H1 (cell line): ENCODE data around the gene NECTIN3. TPM values are rescaled to one million over a fixed set of nuclear protein-coding genes. Genes with fewer than 3 reads are reported as not detected.

Experiments used
- CTCF ChIA-PET: fragments of 300-600 bp; sonication (Branson Sonifier 250); formaldehyde crosslinking; loops from one replicate; lab custom pipeline; 2021; ENCODE audit not compliant: partially characterized antibody; lab: Charles Lee
- POLR2A ChIA-PET: fragments of 300-600 bp; sonication (Branson Sonifier 250); formaldehyde crosslinking; loops from one replicate; lab custom pipeline; 2021; ENCODE audit warnings: inconsistent platforms; ENCODE audit not compliant: partially characterized antibody; lab: Charles Lee
- DNase-seq, 2 experiments: peaks; one replicate each; pipeline versions ENCODE4 v3.0.0 to v3.0.0-alpha.2; 2010 to 2022; ENCODE audit warnings: low spot score in 2 of 2, low read depth in 1 of 2, mixed read lengths in 1 of 2
- FAIRE-seq: peaks from 2 replicates; lab custom pipeline; 2011; peaks lifted over from hg19 to GRCh38; lab: Jason Lieb, UNC
- H2AFZ ChIP-seq: 2 replicates; pipeline ENCODE4 v1.8.1; 2012; ENCODE audit warnings: low read length, inconsistent platforms
- H2AK5ac ChIP-seq: 2 replicates; pipeline ENCODE4 v1.6.1; 2013; ENCODE audit warnings: low read depth, low read length
- H2BK120ac ChIP-seq: replicated peaks from 2 replicates; pipeline ENCODE3; 2013; ENCODE audit warnings: low read depth, low read length, inconsistent platforms
- H2BK12ac ChIP-seq: 2 replicates; pipeline ENCODE4 v1.6.1; 2013; ENCODE audit warnings: low read depth, low read length
- H2BK15ac ChIP-seq: 2 replicates; pipeline ENCODE4 v1.6.1; 2013; ENCODE audit warnings: low read length
- H2BK20ac ChIP-seq: 2 replicates; pipeline ENCODE4 v1.6.1; 2013; ENCODE audit warnings: low read length
- H2BK5ac ChIP-seq: 2 replicates; pipeline ENCODE4 v1.6.1; 2013; ENCODE audit warnings: low read depth, low read length
- H3K14ac ChIP-seq: 2 replicates; pipeline ENCODE4 v1.6.1; 2013; ENCODE audit warnings: inconsistent platforms; ENCODE audit not compliant: insufficient read length
- H3K18ac ChIP-seq: 2 replicates; pipeline ENCODE4 v1.6.1; 2013; ENCODE audit warnings: low read length; ENCODE audit errors: extremely low read depth
- H3K23ac ChIP-seq: 2 replicates; pipeline ENCODE4 v1.6.1; 2013; ENCODE audit warnings: inconsistent platforms; ENCODE audit not compliant: insufficient read length
- H3K23me2 ChIP-seq: 2 replicates; pipeline ENCODE4 v1.6.1; 2013; ENCODE audit warnings: low read depth, low read length
- H3K27ac ChIP-seq: 2 replicates; pipeline ENCODE4 v1.6.1; 2011; ENCODE audit warnings: low read depth, low read length, inconsistent platforms
- H3K27me3 ChIP-seq, 4 experiments: replicated peaks in 1 of 4; 1 replicate in 1 of 4; 2 replicates in 3 of 4; pipeline versions ENCODE4 v1.6.1 to v1.8.1; 2011 to 2013; ENCODE audit warnings: low read length in 3 of 4, mild to moderate bottlenecking in 3 of 4, inconsistent platforms in 2 of 4, mixed read lengths in 2 of 4, moderate library complexity in 1 of 4; ENCODE audit not compliant: control insufficient read depth in 3 of 4, insufficient read depth in 3 of 4; ENCODE audit errors: extremely low read depth in 1 of 4
- H3K36me3 ChIP-seq, 4 experiments: 2 replicates each; pipeline versions ENCODE4 v1.6.1 to v1.8.1; 2011 to 2013; ENCODE audit warnings: mild to moderate bottlenecking in 4 of 4, low read length in 3 of 4, moderate library complexity in 2 of 4, control low read depth in 1 of 4, inconsistent platforms in 1 of 4; ENCODE audit not compliant: insufficient read depth in 4 of 4, control insufficient read depth in 2 of 4
- H3K4ac ChIP-seq: replicated peaks from 2 replicates; pipeline ENCODE3; 2013; ENCODE audit warnings: low read length, low read depth, mixed read lengths, inconsistent platforms; ENCODE audit not compliant: insufficient read length
- H3K4me1 ChIP-seq, 4 experiments: replicated peaks in 1 of 4; 1 replicate in 1 of 4; 2 replicates in 3 of 4; pipeline versions ENCODE4 v1.6.1 to v1.8.1; 2011 to 2013; ENCODE audit warnings: low read length in 3 of 4, inconsistent platforms in 2 of 4, mixed read lengths in 1 of 4; ENCODE audit not compliant: insufficient read depth in 4 of 4, control insufficient read depth in 3 of 4
- H3K4me2 ChIP-seq, 2 experiments: 2 replicates each; pipeline versions ENCODE4 v1.6.1 to v1.8.1; 2011 to 2013; ENCODE audit warnings: low read depth in 2 of 2, low read length in 2 of 2, control low read depth in 1 of 2, inconsistent platforms in 1 of 2, mild to moderate bottlenecking in 1 of 2; ENCODE audit not compliant: insufficient read depth in 1 of 2
- H3K4me3 ChIP-seq, 4 experiments: fragments of 200-600, 300-600 bp in 1 of 4; sonication (generic), shearing (Covaris generic), sonication (Bioruptor Twin) in 1 of 4; 2 replicates each; pipeline versions ENCODE4 v1.5.1 to v1.8.1; 2011 to 2016; ENCODE audit warnings: low read length in 4 of 4, low read depth in 3 of 4, control low read depth in 2 of 4, inconsistent platforms in 2 of 4, mild to moderate bottlenecking in 2 of 4, mixed read lengths in 1 of 4, moderate library complexity in 1 of 4; ENCODE audit not compliant: insufficient read depth in 2 of 4; ENCODE audit errors: extremely low read depth in 1 of 4
- H3K56ac ChIP-seq: replicated peaks from 2 replicates; pipeline ENCODE3; 2013; ENCODE audit warnings: low read depth, mild to moderate bottlenecking, mixed read lengths, low read length, inconsistent platforms; ENCODE audit not compliant: insufficient read length
- H3K79me1 ChIP-seq: 2 replicates; pipeline ENCODE4 v1.6.1; 2013; ENCODE audit warnings: low read depth, low read length, control low read depth
- H3K79me2 ChIP-seq, 2 experiments: 2 replicates each; pipeline versions ENCODE4 v1.6.1 to v1.8.1; 2012 to 2013; ENCODE audit warnings: low read length in 2 of 2, mild to moderate bottlenecking in 2 of 2, inconsistent platforms in 1 of 2; ENCODE audit not compliant: insufficient read depth in 2 of 2, control insufficient read depth in 1 of 2
- H3K9ac ChIP-seq, 4 experiments: replicated peaks in 1 of 4; 1 replicate in 1 of 4; 2 replicates in 3 of 4; pipeline versions ENCODE4 v1.6.1 to v1.8.1; 2011 to 2013; ENCODE audit warnings: low read depth in 3 of 4, low read length in 3 of 4, control low read depth in 2 of 4, mild to moderate bottlenecking in 2 of 4, moderate library complexity in 2 of 4, inconsistent platforms in 1 of 4; ENCODE audit errors: extremely low read depth in 1 of 4
- H3K9me3 ChIP-seq, 2 experiments: 2 replicates each; pipeline versions ENCODE4 v1.6.1 to v1.8.1; 2012 to 2013; ENCODE audit warnings: mild to moderate bottlenecking in 2 of 2, moderate library complexity in 2 of 2, control low read depth in 1 of 2, inconsistent platforms in 1 of 2, low read depth in 1 of 2, low read length in 1 of 2, mixed read lengths in 1 of 2; ENCODE audit not compliant: insufficient read depth in 2 of 2
- H4K20me1 ChIP-seq, 2 experiments: replicated peaks in 1 of 2; 2 replicates each; pipeline versions ENCODE3 to v1.8.1; 2011 to 2013; ENCODE audit warnings: inconsistent platforms in 2 of 2, low read length in 2 of 2, mild to moderate bottlenecking in 1 of 2; ENCODE audit not compliant: insufficient read depth in 2 of 2, control insufficient read depth in 1 of 2
- H4K5ac ChIP-seq: 2 replicates; pipeline ENCODE4 v1.6.1; 2013; ENCODE audit warnings: low read length, low read depth, mixed read lengths, inconsistent platforms; ENCODE audit not compliant: insufficient read length
- H4K8ac ChIP-seq: 2 replicates; pipeline ENCODE4 v1.8.0; 2013; ENCODE audit warnings: mild to moderate bottlenecking, moderate library complexity, low read length, inconsistent platforms; ENCODE audit not compliant: insufficient read depth; ENCODE audit errors: extremely low read depth
- H4K91ac ChIP-seq: replicated peaks from 2 replicates; pipeline ENCODE3; 2013; ENCODE audit warnings: low read length, mixed read lengths, inconsistent platforms; ENCODE audit not compliant: insufficient read length
- CREB1 ChIP-seq: IDR thresholded peaks from 2 replicates; pipeline ENCODE4 v1.6.1; 2012; ENCODE audit warnings: inconsistent platforms
- EP300 ChIP-seq, 2 experiments: IDR thresholded peaks; 1 replicate in 1 of 2; 2 replicates in 1 of 2; pipeline ENCODE4 v1.6.1; 2011 to 2012; ENCODE audit warnings: low read depth in 2 of 2, low read length in 2 of 2, mild to moderate bottlenecking in 2 of 2, borderline replicate concordance in 1 of 2, inconsistent platforms in 1 of 2, moderate library complexity in 1 of 2
- FOSL1 ChIP-seq: IDR thresholded peaks from 2 replicates; pipeline ENCODE4 v1.6.1; 2011; ENCODE audit warnings: mild to moderate bottlenecking, low read depth, low read length, moderate library complexity; ENCODE audit not compliant: insufficient read depth
- HDAC2 ChIP-seq, 2 experiments: fragments of 300-600 bp in 1 of 2; sonication (generic) in 1 of 2; IDR thresholded peaks; 2 replicates each; pipeline ENCODE4 v1.6.1; 2011 to 2012; ENCODE audit warnings: low read depth in 2 of 2, low read length in 2 of 2, mild to moderate bottlenecking in 2 of 2, moderate library complexity in 2 of 2, borderline replicate concordance in 1 of 2, inconsistent platforms in 1 of 2
- HDAC6 ChIP-seq: IDR thresholded peaks from one replicate; pipeline ENCODE4 v1.7.1; 2012; ENCODE audit warnings: low read depth, mild to moderate bottlenecking, inconsistent platforms, low read length, moderate library complexity
- JUN ChIP-seq: IDR thresholded peaks from 2 replicates; pipeline ENCODE4 v1.6.1; 2011; ENCODE audit warnings: low read depth, mild to moderate bottlenecking, improper control_type of control experiment, low read length
- JUND ChIP-seq: IDR thresholded peaks from 2 replicates; pipeline ENCODE4 v1.6.1; 2011; ENCODE audit warnings: mild to moderate bottlenecking, improper control_type of control experiment, low read length
- KDM5A ChIP-seq: fragments of 200-600 bp; IDR thresholded peaks from 2 replicates; pipeline ENCODE4 v1.7.1; 2012; ENCODE audit warnings: mild to moderate bottlenecking, low read length, inconsistent platforms, mixed read lengths
- NRF1 ChIP-seq: IDR thresholded peaks from 2 replicates; pipeline ENCODE4 v1.6.1; 2011; ENCODE audit warnings: mild to moderate bottlenecking, low read depth, low read length, improper control_type of control experiment
- RNF2 ChIP-seq: fragments of 200-900, 300-1000 bp; sonication (generic); IDR thresholded peaks from 2 replicates; pipeline ENCODE4 v1.7.1; 2016; ENCODE audit warnings: borderline replicate concordance, low read depth, mild to moderate bottlenecking, antibody characterized with exemption, low read length; ENCODE audit not compliant: poor library complexity, severe bottlenecking; ENCODE audit errors: missing control alignments
- SAP30 ChIP-seq: fragments of 300-600 bp; sonication (generic); IDR thresholded peaks from 2 replicates; pipeline ENCODE4 v1.7.1; 2012; ENCODE audit warnings: low read length, moderate library complexity, mild to moderate bottlenecking, inconsistent platforms; ENCODE audit not compliant: insufficient read depth, insufficient replicate concordance
- SP2 ChIP-seq: IDR thresholded peaks from 2 replicates; pipeline ENCODE4 v1.6.1; 2012; ENCODE audit warnings: mild to moderate bottlenecking, low read length, inconsistent platforms
- TEAD4 ChIP-seq: IDR thresholded peaks from 2 replicates; pipeline ENCODE4 v1.6.1; 2012; ENCODE audit warnings: low read depth, low read length, inconsistent platforms, mixed read lengths
- WGBS, 2 experiments: shearing (Covaris generic) in 1 of 2; methylation state at CpG; one replicate each; pipeline versions ENCODE4 v1.1.6 to v1.1.7; 2013 to 2015; ENCODE audit warnings: low lambda C conversion rate in 2 of 2, mixed read lengths in 2 of 2, inconsistent platforms in 1 of 2, low coverage in 1 of 2, missing lambda C conversion rate in 1 of 2; ENCODE audit not compliant: insufficient replicate concordance in 2 of 2, insufficient coverage in 1 of 2, insufficient read length in 1 of 2; ENCODE audit errors: extremely low coverage in 1 of 2, missing lambda C conversion rate in 1 of 2; 5-methylcytosine and 5-hydroxymethylcytosine counted together
- polyA plus RNA-seq, 7 experiments: library from polyadenylated mRNA; depleted of rRNA in 3 of 7; stranded (reverse) in 5 of 7; unstranded in 2 of 7; fragments of >200 nt in 5 of 7; fragments of 200-250 nt in 2 of 7; gene quantifications; 1 replicate in 5 of 7; 2 replicates in 1 of 7; 4 replicates in 1 of 7; pipeline versions ENCODE4 v1.2.1 to v1.2.3, GENCODE V29; 2011 to 2013; ENCODE audit warnings: missing spikeins in 2 of 7, mixed read lengths in 2 of 7
- total RNA-seq: library from RNA; stranded (reverse); fragmentation: NEBNext Ultra II Directional; extraction: Animal tissue kit (Norgen Biotek cat#: 25700); gene quantifications from 2 replicates; pipeline ENCODE4 v1.2.1, GENCODE V29; 2021
- TF ChIP-seq, protein P1 (sequence below): IDR thresholded peaks from 2 replicates; pipeline ENCODE4 v1.6.1; 2012; ENCODE audit warnings: inconsistent platforms

NECTIN3 gene
- total and polyA plus RNA-seq, 2 of the 8 experiments (the other 6 are each of a cell fraction or from before 2014, with no cell fraction given), result 13.6 to 50.6 TPM

DNA sequence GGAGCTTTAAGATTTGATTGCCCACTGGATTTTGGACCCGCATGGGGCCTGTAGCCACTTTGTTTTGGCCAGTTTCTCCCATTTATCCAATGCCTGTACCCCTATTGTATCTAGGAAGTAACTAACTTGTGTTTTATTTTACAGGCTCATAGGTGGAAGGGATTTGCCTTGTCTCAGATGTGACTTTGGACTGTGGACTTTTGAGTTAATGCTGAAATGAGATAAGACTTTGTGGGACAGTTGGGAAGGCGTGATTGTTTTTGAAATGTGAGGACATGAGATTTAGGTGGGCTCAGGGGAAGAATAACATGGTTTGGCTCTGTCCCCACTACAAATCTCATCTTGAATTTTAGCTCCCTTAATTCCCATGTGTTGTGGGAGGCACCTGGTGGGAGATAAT lies 30.7 kb upstream of the NECTIN3 start:
- H4K5ac ChIP-seq, result no peak overlapping the region
- no peak for TF ChIP-seq JUN
- no peak for TF ChIP-seq RNF2
- TF ChIP-seq NRF1, result no peak
- TF ChIP-seq, protein P1, sequence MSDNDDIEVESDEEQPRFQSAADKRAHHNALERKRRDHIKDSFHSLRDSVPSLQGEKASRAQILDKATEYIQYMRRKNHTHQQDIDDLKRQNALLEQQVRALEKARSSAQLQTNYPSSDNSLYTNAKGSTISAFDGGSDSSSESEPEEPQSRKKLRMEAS, result no peak
- TF ChIP-seq TEAD4, result no peak
- TF ChIP-seq FOSL1, result no peak
- no peak for TF ChIP-seq CREB1
- no peak for TF ChIP-seq HDAC6
- no peak for TF ChIP-seq KDM5A
- no peak for TF ChIP-seq JUND
- no peak for TF ChIP-seq SP2
- no peak for TF ChIP-seq EP300 (IDR thresholded peaks at IDR 0.05; ENCODE audit: borderline replicate concordance in 1 of 2, low read depth in 2 of 2, low read length in 2 of 2)
- TF ChIP-seq HDAC2 (IDR thresholded peaks at IDR 0.05; ENCODE audit: borderline replicate concordance in 1 of 2, low read depth in 2 of 2, low read length in 2 of 2), result no peak
- TF ChIP-seq SAP30, result no peak

More for the DNA sequence above, 30.7 kb upstream of the NECTIN3 start:
- no peak overlapping the region for H2AFZ ChIP-seq
- H2BK12ac ChIP-seq, result no peak overlapping the region
- H2BK5ac ChIP-seq, result no peak overlapping the region
- H2BK120ac ChIP-seq, result no peak overlapping the region
- CTCF ChIA-PET, result interaction anchor here (0.9 kb wide), 1 partner anchor 39 kb away, joined by 3 read pairs; no protein-coding TSS in a partner anchor
- FAIRE-seq (no peak), DNase-seq (no peak)
- H4K8ac ChIP-seq, result no peak overlapping the region
- H3K9ac ChIP-seq, result no peak overlapping the region
- H3K23ac ChIP-seq, result no peak overlapping the region
- H4K91ac ChIP-seq, result no peak overlapping the region
- no peaks in the 10 kb centered on the region for H4K20me1 ChIP-seq
- no peak overlapping the region for H3K4me3 ChIP-seq
- peaks cover 0 to 5% (median 2%) of the 10 kb centered on the region in 4 experiments; a peak in 3 of 8 replicates for H3K36me3 ChIP-seq
- POLR2A ChIA-PET, result no interaction called here
- WGBS, 2 experiments, result 91% methylated on average over 2 of the region's 2 CpGs; no CpG with 5 or more reads in 1 of the 2 experiments
- H3K18ac ChIP-seq, result no peak overlapping the region
- no peaks in the 10 kb centered on the region for H3K27me3 ChIP-seq
- no peak overlapping the region for H3K4ac ChIP-seq
- no peak overlapping the region for H2BK15ac ChIP-seq
- no peak overlapping the region for H3K14ac ChIP-seq
- no peak overlapping the region for H3K56ac ChIP-seq
- no peak overlapping the region for H2AK5ac ChIP-seq
- H2BK20ac ChIP-seq, result no peak overlapping the region; the same call in 1 of the 2 replicates
- H3K4me1 ChIP-seq, result peaks cover 0 to 6% (median 1%) of the 10 kb centered on the region in 4 experiments; a peak in 2 of 7 replicates
- no peaks in the 10 kb centered on the region for H3K79me1 ChIP-seq
- no peak overlapping the region for H3K4me2 ChIP-seq
- no peaks in the 10 kb centered on the region for H3K79me2 ChIP-seq
- H3K27ac ChIP-seq, result no peak overlapping the region
- H3K9me3 ChIP-seq, result peaks cover 19 to 22% of the 10 kb centered on the region in 2 experiments
- H3K23me2 ChIP-seq, result no peaks in the 10 kb centered on the region
